Cardiac fibroblast (primary cell): Measurements from ENCODE around the gene ACAA2.
"Not testable (repeated sequence)": the region's sequence is repeated elsewhere in the genome, so short reads cannot be mapped to it uniquely, and the experiment has no call there.

Experiments
- DNase-seq, 2 donors: peaks; one replicate each; pipeline versions ENCODE4 v3.0.0 to v3.0.0-alpha.2; 2010; ENCODE audit warnings: low read depth in 2 of 2
- H3K4me3 ChIP-seq, 2 donors: replicated peaks in 1 of 2; 1 replicate in 1 of 2; 2 replicates in 1 of 2; pipeline ENCODE4 v1.5.1; 2011; ENCODE audit warnings: low read depth in 2 of 2, low read length in 2 of 2, mild to moderate bottlenecking in 2 of 2, moderate library complexity in 1 of 2
- TF ChIP-seq, protein P1 (sequence below): IDR thresholded peaks from one replicate; pipeline ENCODE4 v1.5.1; 2011; ENCODE audit warnings: low read depth, mild to moderate bottlenecking, low read length, inconsistent platforms

The ACAA2 gene

DNA sequence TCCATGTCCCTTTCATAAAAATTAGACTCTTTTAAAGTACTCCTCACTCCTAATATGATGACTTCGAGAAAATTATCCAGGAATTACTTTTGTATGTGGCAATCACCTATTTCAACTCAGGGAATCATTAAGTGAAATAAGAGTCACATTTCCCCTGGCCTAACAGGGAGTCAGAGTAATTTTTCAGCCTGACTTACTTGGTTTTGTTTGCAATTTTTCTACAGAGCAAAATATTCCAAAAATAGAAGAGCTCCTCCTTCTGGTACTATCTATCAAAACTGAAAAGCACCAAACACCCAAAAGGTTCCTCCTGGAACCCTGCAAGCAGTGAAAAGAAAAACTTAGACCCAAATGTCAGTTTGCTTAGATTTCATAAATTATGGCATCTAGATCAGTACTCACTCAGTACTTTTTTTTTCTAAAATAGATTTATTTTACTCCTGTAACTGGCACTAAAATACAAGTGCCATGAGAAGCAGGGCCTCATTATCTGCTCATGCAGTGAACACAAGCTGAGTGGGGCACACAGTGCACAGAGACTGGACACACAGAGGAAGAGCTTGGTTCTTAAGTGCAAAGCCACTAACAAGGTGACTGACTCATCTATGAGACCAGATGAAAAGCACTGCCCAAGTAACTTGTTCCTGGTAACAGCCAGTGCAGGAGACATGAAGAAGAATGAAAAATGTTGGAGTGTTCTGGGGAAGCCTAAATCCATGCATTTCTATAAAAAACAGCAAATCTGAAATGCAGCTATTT, 28.7 kb downstream of the ACAA2 start:
- TF ChIP-seq, protein P1, sequence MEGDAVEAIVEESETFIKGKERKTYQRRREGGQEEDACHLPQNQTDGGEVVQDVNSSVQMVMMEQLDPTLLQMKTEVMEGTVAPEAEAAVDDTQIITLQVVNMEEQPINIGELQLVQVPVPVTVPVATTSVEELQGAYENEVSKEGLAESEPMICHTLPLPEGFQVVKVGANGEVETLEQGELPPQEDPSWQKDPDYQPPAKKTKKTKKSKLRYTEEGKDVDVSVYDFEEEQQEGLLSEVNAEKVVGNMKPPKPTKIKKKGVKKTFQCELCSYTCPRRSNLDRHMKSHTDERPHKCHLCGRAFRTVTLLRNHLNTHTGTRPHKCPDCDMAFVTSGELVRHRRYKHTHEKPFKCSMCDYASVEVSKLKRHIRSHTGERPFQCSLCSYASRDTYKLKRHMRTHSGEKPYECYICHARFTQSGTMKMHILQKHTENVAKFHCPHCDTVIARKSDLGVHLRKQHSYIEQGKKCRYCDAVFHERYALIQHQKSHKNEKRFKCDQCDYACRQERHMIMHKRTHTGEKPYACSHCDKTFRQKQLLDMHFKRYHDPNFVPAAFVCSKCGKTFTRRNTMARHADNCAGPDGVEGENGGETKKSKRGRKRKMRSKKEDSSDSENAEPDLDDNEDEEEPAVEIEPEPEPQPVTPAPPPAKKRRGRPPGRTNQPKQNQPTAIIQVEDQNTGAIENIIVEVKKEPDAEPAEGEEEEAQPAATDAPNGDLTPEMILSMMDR, result peak; percentile 14
- H3K4me3 ChIP-seq, result no peak overlapping the region
- DNase-seq, result peak; percentile 34 to 46

DNA sequence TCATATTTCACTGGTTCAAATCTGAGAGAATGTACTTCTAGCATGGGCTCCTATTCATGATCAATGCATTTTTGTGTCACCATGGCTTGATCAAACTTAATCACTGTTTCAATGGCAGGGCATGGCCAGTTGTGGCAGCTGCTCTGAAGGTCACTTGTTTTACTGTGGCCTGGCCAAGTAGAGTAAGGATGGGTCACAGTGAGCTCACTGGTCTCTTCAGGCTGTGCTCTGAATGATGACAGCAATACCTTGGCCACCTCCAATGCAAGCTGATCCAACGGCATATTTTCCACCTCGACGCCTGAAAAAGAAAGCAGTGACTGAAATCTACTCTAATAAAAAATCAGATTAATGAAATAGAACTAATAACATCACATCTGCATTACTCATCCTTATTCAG, 29.7 kb downstream of the ACAA2 start:
- not testable (repeated sequence) for H3K4me3 ChIP-seq, DNase-seq

DNA sequence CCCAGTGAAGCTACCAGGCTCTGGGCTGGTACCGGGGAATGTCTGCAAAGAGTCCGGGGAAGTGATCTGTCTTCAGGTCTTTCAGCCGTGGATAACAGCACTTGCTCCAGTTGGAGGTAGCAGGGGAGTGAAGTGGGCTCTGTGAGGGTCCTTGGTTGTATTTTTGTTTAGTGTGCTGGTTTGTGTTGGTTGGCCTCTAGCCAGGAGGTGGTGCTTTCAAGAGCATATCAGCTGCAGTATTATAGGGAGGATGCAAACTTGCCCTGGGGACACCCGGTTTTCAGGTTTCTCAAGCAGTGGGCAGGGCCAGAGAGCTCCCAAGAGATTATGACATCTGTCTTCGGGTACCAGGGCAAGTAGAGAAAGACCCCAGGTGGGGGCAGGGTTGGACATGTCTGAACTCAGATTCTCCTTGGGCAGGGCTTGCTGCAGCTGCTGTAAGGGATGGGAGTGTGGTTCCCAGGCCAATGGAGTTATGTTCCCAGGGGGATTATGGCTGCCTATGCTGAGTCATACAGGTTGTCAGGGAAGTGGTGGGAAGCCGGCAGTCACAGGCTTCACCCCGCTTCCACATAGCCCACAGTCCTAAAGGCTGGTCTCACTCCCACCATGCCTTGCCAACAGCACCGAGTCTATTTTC, 34.4 kb downstream of the ACAA2 start:
- TF ChIP-seq, protein P1, result no peak
- no peak overlapping the region for H3K4me3 ChIP-seq
- DNase-seq, result peak in 1 of 2 donors; percentile 55

DNA sequence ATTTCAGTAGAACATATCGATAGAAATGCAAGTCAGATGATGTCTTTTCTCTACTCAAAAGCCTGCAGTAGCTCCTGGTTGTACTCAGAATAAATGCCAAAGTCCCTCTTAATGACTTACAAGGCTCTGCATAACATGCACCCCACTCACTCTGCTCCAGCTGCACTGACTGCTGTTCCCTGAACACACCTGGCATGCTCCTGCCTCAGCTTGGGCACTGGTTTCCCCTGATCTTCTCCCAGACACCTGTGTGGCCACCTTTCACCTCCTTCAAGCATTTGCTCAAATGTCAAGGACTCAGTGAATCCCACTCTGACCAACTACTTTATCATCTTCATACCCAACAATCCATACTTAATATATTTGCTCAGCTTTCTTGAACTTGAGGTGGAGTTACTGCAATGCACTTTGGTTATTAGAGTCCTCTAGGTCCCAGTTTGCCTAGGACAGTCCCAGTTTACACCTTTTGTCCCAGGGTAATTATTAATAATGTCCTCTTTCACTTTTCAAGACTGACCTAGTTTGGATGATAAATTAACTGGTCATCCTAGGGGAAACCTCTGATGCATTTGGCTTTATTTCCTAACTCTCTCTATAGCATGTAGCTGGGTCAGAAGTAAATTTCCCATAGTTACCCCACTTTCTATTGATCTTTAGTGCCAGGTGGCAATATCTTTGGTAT, 44.1 kb downstream of the ACAA2 start:
- DNase-seq, result no peak
- TF ChIP-seq, protein P1, result no peak
- H3K4me3 ChIP-seq, result no peak overlapping the region

DNA sequence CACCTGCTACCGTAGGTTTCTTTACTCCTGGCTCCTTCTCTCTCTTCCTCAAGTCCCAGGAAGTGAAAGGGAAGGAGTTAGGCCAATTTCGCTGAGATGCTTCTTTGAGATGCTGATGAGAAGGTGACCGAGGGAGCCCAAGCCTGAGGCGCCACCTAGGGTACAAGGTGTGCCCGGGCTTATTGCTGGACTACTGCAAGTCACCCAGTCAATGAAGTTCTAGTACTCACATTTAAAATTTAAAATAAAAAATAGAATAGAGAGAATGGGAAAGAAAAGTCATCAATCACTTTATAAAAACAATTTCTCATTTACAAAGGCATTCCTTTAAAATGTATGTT, 45.3 kb downstream of the ACAA2 start:
- H3K4me3 ChIP-seq, result no peak overlapping the region
- TF ChIP-seq, protein P1, result peak; percentile 85
- DNase-seq, result peak; percentile 81 to 83

DNA sequence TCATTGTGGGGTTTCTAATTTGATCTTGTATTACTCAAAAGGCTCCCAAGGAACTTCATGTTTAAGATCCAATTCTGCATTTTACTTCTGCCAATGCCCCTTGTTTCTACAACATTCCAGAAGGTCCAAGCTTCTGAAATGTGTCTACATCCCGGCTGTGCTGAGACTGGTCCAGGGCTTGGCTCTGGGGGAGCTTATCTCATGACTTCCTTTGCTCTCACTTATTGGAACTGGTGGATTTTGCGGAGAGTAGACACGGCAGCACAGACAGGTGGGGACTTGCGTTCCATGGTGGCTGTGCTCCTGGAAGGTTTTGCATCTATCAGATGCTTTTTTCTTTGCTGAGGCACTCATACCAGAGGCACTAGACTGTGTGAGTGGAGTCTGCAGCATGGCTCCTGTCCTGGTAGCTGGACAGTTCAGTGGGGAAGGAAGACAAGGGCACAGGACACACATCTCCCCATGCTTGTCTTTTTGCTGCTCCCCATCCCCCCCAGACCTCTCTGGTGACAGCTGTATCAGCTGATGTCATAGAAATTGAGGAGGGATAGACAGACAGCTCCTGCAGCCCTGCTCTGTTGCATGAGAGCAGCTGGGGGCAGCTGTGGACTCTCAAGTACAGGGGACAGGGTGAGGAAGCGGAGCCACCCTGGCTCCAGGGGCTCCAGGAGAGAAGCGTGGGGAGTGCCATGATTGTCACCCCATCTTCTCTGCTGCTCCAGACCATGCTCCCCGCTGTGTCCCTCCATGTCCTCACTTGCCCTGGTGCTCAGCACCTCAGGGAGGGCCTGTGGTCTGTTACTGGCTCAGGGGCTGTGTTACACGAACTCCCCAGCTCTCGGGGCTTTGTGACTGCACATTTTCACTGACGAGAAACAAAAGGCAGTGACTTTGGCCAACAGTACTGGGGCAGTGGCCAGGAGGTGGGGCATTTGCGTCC, 46.0 kb downstream of the ACAA2 start:
- TF ChIP-seq, protein P1, result no peak
- H3K4me3 ChIP-seq, result no peak overlapping the region
- DNase-seq, result peak in 1 of 2 donors; percentile 36

DNA sequence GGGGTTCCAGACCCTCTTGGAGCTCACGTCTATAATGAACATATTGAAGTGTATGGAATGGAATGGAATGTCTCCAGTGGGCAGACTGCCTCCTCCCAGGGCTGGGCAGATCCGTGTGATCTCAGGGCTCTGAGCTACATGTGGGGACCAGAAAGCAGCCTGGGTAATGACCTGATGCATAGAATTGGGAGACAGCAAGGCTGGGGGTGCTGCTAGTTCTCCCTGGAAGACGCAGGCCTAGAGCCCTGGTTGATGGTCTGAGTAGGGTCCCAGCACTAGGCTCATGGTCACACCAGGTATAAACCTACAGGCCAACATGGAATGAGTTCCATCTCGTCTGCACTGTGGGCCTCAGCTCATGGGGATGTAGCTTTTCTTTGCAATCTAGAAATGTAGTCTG, 46.7 kb downstream of the ACAA2 start:
- TF ChIP-seq, protein P1, result no peak
- DNase-seq, result no peak
- H3K4me3 ChIP-seq, result no peak overlapping the region
